ENCODE results near the gene ZNF597.

GRCh38 chr16:3467921-3468320 is 24.6 kb upstream of the ZNF597 start:
- TF ChIP-seq TAF1 (IDR thresholded peaks at IDR 0.05; ENCODE audit: borderline replicate concordance, low read depth, low read length) (no peak), POLR2A (IDR thresholded peaks at IDR 0.05; ENCODE audit: low read depth, low read length) (no peak), POLR2AphosphoS5 (IDR thresholded peaks at IDR 0.05; ENCODE audit: low read depth, low read length) (no peak)
